Natural killer cell (primary cell): Measurements from ENCODE around the gene ACTN2. TPM values are rescaled to one million over a fixed set of nuclear protein-coding genes. Genes with fewer than 3 reads are reported as not detected.

ENCODE experiments used
- ATAC-seq, 3 donors: fragments of 150-1000 bp in 2 of 3; fragments of 200-7000 bp in 1 of 3; cut with Tn5 transposase; 1 replicate in 1 of 3; 2 replicates in 2 of 3; pipeline ENCODE4 v1.10.0; 2021; ENCODE audit warnings: mild to moderate bottlenecking in 2 of 3, moderate library complexity in 2 of 3
- DNase-seq, 2 donors: peaks; one replicate each; pipeline versions ENCODE4 v3.0.0 to v3.0.0-alpha.2; 2013 to 2021; ENCODE audit warnings: mixed read lengths in 1 of 2
- H3K27ac ChIP-seq: one replicate; pipeline ENCODE4 v1.5.1; 2013; ENCODE audit warnings: mild to moderate bottlenecking, low read length
- H3K27me3 ChIP-seq: one replicate; pipeline ENCODE4 v1.6.1; 2013; ENCODE audit warnings: low read length; ENCODE audit not compliant: control insufficient read depth, insufficient read depth
- H3K36me3 ChIP-seq: one replicate; pipeline ENCODE4 v1.6.1; 2013; ENCODE audit warnings: low read length; ENCODE audit not compliant: control insufficient read depth, insufficient read depth
- H3K4me1 ChIP-seq: one replicate; pipeline ENCODE4 v1.6.1; 2013; ENCODE audit warnings: low read length; ENCODE audit not compliant: control insufficient read depth, insufficient read depth
- H3K4me3 ChIP-seq: one replicate; pipeline ENCODE4 v1.5.1; 2013; ENCODE audit warnings: low read length
- H3K9me3 ChIP-seq: one replicate; pipeline ENCODE4 v1.6.1; 2013; ENCODE audit warnings: low read length; ENCODE audit not compliant: control insufficient read depth, insufficient read depth
- H3K27ac Mint-ChIP-seq, 2 donors: one replicate each; pipeline ENCODE4 v1.8.0; 2022; ENCODE audit warnings: mild to moderate bottlenecking in 2 of 2, mixed read lengths in 2 of 2, moderate library complexity in 1 of 2
- H3K27me3 Mint-ChIP-seq, 2 donors: one replicate each; pipeline ENCODE4 v1.8.0; 2022; ENCODE audit warnings: low read depth in 2 of 2, mixed read lengths in 2 of 2
- H3K36me3 Mint-ChIP-seq: one replicate; pipeline ENCODE4 v1.8.0; 2022; ENCODE audit warnings: mixed read lengths
- H3K4me1 Mint-ChIP-seq, 2 donors: one replicate each; pipeline ENCODE4 v1.8.0; 2022; ENCODE audit warnings: mixed read lengths in 2 of 2
- H3K4me3 Mint-ChIP-seq: one replicate; pipeline ENCODE4 v1.8.0; 2022; ENCODE audit warnings: mild to moderate bottlenecking, moderate library complexity, mixed read lengths
- H3K9me3 Mint-ChIP-seq, 2 donors: one replicate each; pipeline ENCODE4 v1.8.0; 2022; ENCODE audit warnings: mixed read lengths in 2 of 2
- CTCF ChIP-seq: fragments of 200-600 bp; IDR thresholded peaks from one replicate; pipeline ENCODE4 v1.8.0; 2022; ENCODE audit warnings: antibody characterized with exemption
- WGBS: methylation state at CpG from one replicate; pipeline ENCODE4 v1.1.7; 2013; ENCODE audit warnings: missing lambda C conversion rate; ENCODE audit not compliant: insufficient coverage; 5-methylcytosine and 5-hydroxymethylcytosine counted together
- intact Hi-C: fragments of 100-400 bp; cut with micrococcal nuclease; formaldehyde crosslinking; loops from one replicate; pipeline ENCODE4 v1.14.2; 2022
- total RNA-seq, 4 donors: library from RNA; stranded (reverse); fragments of 120-200 nt in 1 of 4; gene quantifications; one replicate each; pipeline versions ENCODE4 v1.2.3 to v1.2.4, GENCODE V29; 2013 to 2022

Gene ACTN2
- total RNA-seq, 3 donors from 2014 or later (not counting 1 experiment from before 2014, with no cell fraction given), result not detected

DNA sequence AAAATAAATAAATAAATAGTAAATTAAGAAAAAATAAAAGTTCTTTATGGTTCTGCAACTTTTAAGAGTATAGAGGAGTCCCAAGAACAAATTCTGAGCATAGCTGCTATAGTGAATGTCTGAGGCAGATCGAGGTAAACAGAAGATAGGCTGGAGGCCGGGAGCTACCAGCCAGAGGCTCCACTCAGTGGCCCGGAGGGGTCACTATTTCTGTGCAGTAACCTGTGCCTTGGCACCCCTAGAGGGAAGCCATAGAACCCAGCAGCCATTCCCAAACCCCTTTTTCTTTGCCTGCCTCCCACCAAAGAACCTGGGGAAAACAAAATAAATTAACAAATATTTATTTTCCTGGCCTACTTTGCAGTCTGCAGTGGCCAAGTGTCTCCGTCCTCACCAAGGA, 43.5 kb upstream of the ACTN2 start:
- no peaks in the 10 kb centered on the region for H3K9me3 ChIP-seq
- 93% methylated on average over 4 of the region's 4 CpGs for WGBS
- Mint-ChIP-seq H3K4me1 (no peaks in the 10 kb centered on the region), H3K9me3 (no peaks in the 10 kb centered on the region), H3K27me3 (peaks cover 1 to 3% of the 10 kb centered on the region in 2 donors), H3K4me3 (no peak overlapping the region), H3K36me3 (no peaks in the 10 kb centered on the region), H3K27ac (no peak overlapping the region)
- H3K4me1 ChIP-seq, result no peaks in the 10 kb centered on the region
- TF ChIP-seq CTCF, result no peak
- intact Hi-C loops, result no loop called here
- no peaks in the 10 kb centered on the region for H3K36me3 ChIP-seq
- ATAC-seq, result no peak
- H3K27ac ChIP-seq, result no peak overlapping the region
- no peaks in the 10 kb centered on the region for H3K27me3 ChIP-seq
- no peak for DNase-seq
- H3K4me3 ChIP-seq, result no peak overlapping the region

- H3K9me3 ChIP-seq, result no peaks in the 10 kb centered on the region
- Mint-ChIP-seq H3K4me3 (no peak overlapping the region), H3K9me3 (no peaks in the 10 kb centered on the region), H3K4me1 (no peaks in the 10 kb centered on the region), H3K27me3 (peaks cover 3 to 11% of the 10 kb centered on the region in 2 donors), H3K36me3 (no peaks in the 10 kb centered on the region), H3K27ac (no peak overlapping the region)
- H3K27ac ChIP-seq, result no peak overlapping the region
- TF ChIP-seq CTCF, result no peak
- H3K4me3 ChIP-seq, result no peak overlapping the region
- no peaks in the 10 kb centered on the region for H3K36me3 ChIP-seq
- no peak for ATAC-seq
- no peaks in the 10 kb centered on the region for H3K4me1 ChIP-seq
- no peaks in the 10 kb centered on the region for H3K27me3 ChIP-seq
- intact Hi-C loops, result no loop called here
- WGBS, result 91% methylated on average over 5 of the region's 5 CpGs
- DNase-seq, result no peak
Measured at GRCh38 chr1:236645016-236645680, 41.2 kb upstream of the ACTN2 start.

DNA sequence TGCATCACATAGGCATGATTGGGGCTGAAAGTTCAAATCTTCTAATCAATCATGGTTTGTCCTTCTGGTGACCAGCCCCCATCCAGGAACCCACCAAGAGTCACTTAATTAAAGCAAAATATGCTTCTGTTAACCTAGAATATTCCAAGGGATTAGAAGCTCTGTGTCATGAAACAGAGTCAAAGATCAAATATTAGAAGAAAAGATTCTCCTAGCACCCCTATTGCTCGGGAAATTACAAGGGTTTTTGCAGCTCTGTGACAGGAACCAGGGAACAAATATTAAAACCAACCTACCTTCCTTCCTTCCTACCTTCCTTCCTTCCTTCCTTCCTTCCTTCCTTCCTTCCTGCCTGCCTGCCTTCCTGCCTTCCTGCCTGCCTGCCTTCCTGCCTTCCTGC, 31.8 kb upstream of the ACTN2 start:
- Histone ChIP-seq H3K4me3 (no peak overlapping the region), H3K36me3 (no peaks in the 10 kb centered on the region), H3K9me3 (no peaks in the 10 kb centered on the region), H3K27ac (no peak overlapping the region), H3K27me3 (no peaks in the 10 kb centered on the region), H3K4me1 (no peaks in the 10 kb centered on the region)
- no peak for TF ChIP-seq CTCF
- peaks cover 4 to 7% of the 10 kb centered on the region in 2 donors for H3K27me3 Mint-ChIP-seq
- no peak for ATAC-seq
- intact Hi-C loops, result no loop called here
- no peak overlapping the region for H3K4me3 Mint-ChIP-seq
- H3K36me3 Mint-ChIP-seq, result no peaks in the 10 kb centered on the region
- no peaks in the 10 kb centered on the region for H3K9me3 Mint-ChIP-seq
- H3K27ac Mint-ChIP-seq, result no peak overlapping the region
- DNase-seq, result no peak
- 61% methylated on average over 1 of the region's 1 CpG for WGBS
- no peaks in the 10 kb centered on the region for H3K4me1 Mint-ChIP-seq

DNA sequence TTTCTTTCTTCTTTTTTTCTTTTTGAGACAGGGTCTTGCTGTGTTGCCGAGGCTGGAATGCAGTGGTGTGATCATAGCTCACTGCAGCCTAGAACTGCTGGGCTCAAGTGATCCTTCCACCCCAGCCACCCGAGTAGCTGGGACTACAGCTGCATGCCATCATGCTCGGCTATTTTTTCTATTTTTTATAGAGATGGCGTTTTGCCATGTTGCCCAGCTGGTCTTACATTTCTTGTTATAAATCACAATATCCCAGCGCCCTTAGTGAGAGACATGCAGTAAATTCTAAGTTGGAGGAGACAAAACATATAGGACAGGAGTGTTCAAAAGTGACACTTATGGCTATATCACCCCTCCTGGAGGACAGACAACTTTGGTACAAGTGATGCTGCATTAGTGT, 31.3 kb upstream of the ACTN2 start:
- intact Hi-C loops, result no loop called here
- no peak overlapping the region for H3K4me3 ChIP-seq
- 81% methylated on average over 5 of the region's 5 CpGs for WGBS
- Mint-ChIP-seq H3K4me1 (no peaks in the 10 kb centered on the region), H3K27ac (no peak overlapping the region), H3K9me3 (no peaks in the 10 kb centered on the region), H3K4me3 (no peak overlapping the region), H3K27me3 (peaks cover 4 to 7% of the 10 kb centered on the region in 2 donors), H3K36me3 (no peaks in the 10 kb centered on the region)
- ATAC-seq (no peak), DNase-seq (no peak)
- no peaks in the 10 kb centered on the region for H3K27me3 ChIP-seq
- H3K36me3 ChIP-seq, result no peaks in the 10 kb centered on the region
- no peak overlapping the region for H3K27ac ChIP-seq
- H3K9me3 ChIP-seq, result no peaks in the 10 kb centered on the region
- TF ChIP-seq CTCF, result no peak
- H3K4me1 ChIP-seq, result no peaks in the 10 kb centered on the region
